Measurements from ENCODE around the gene CECR2.

Gene CECR2

GRCh38 chr22:17375914-17376614 lies 6.8 kb downstream of the CECR2 start:
- Histone ChIP-seq H3K79me2 (ENCODE audit: low read length) (no peaks in the 10 kb centered on the region), H4K20me1 (ENCODE audit: insufficient read depth, low read length) (no peaks in the 10 kb centered on the region), H3K4me2 (ENCODE audit: low read depth, low read length) (no peak overlapping the region), H3K9me2 (replicated peaks; ENCODE audit: insufficient read depth, low read length) (no peaks in the 10 kb centered on the region), H3K36me3 (replicated peaks; ENCODE audit: insufficient read depth, low read length) (no peaks in the 10 kb centered on the region), H2AFZ (ENCODE audit: low read length) (no peak overlapping the region), H3K4me3 (ENCODE audit: low read length) (no peak overlapping the region), H3K27me3 (replicated peaks; ENCODE audit: insufficient read depth, low read length) (peaks cover 6% of the 10 kb centered on the region), H3K9ac (ENCODE audit: low read length) (no peak overlapping the region), H3K9me3 (replicated peaks; ENCODE audit: insufficient read depth, low read length) (no peaks in the 10 kb centered on the region), H3K4me1 (ENCODE audit: low read length) (no peaks in the 10 kb centered on the region), H3K27ac (ENCODE audit: low read length) (no peak overlapping the region), H3F3A (ENCODE audit: insufficient read depth, low read length) (no peaks in the 10 kb centered on the region)
- TF ChIP-seq EZH2 (optimal IDR thresholded peaks at IDR 0.05; ENCODE audit: low read depth, low read length): no peak
- TF ChIP-seq EZH2phosphoT487 (IDR thresholded peaks at IDR 0.05; ENCODE audit: low read length): no peak
- TF ChIP-seq CTCF (IDR thresholded peaks at IDR 0.05; ENCODE audit: low read length): no peak
- DNase-seq: no peak

GRCh38 chr22:17376950-17377349 lies 7.7 kb downstream of the CECR2 start:
- H3K9me2 ChIP-seq (replicated peaks; ENCODE audit: insufficient read depth, low read length): no peaks in the 10 kb centered on the region
- no peaks in the 10 kb centered on the region for H3K27me3 ChIP-seq (replicated peaks; ENCODE audit: insufficient read depth, low read length)
- H3F3A ChIP-seq (ENCODE audit: insufficient read depth, low read length): no peaks in the 10 kb centered on the region
- no peak overlapping the region for H3K9ac ChIP-seq (ENCODE audit: low read length)
- no peak overlapping the region for H3K4me3 ChIP-seq (ENCODE audit: low read length)
- H2AFZ ChIP-seq (ENCODE audit: low read length): no peak overlapping the region
- H3K36me3 ChIP-seq (replicated peaks; ENCODE audit: insufficient read depth, low read length): no peaks in the 10 kb centered on the region
- TF ChIP-seq CTCF (IDR thresholded peaks at IDR 0.05; ENCODE audit: low read length): no peak
- TF ChIP-seq EZH2phosphoT487 (IDR thresholded peaks at IDR 0.05; ENCODE audit: low read length): no peak
- TF ChIP-seq EZH2 (optimal IDR thresholded peaks at IDR 0.05; ENCODE audit: low read depth, low read length): no peak
- H3K79me2 ChIP-seq (ENCODE audit: low read length): no peaks in the 10 kb centered on the region
- H4K20me1 ChIP-seq (ENCODE audit: insufficient read depth, low read length): no peaks in the 10 kb centered on the region
- no peak overlapping the region for H3K27ac ChIP-seq (ENCODE audit: low read length)
- H3K4me1 ChIP-seq (ENCODE audit: low read length): no peaks in the 10 kb centered on the region
- DNase-seq: no peak
- no peaks in the 10 kb centered on the region for H3K9me3 ChIP-seq (replicated peaks; ENCODE audit: insufficient read depth, low read length)
- H3K4me2 ChIP-seq (ENCODE audit: low read depth, low read length): no peak overlapping the region

GRCh38 chr22:17379944-17380343 lies 10.7 kb downstream of the CECR2 start:
- Histone ChIP-seq H3K27me3 (replicated peaks; ENCODE audit: insufficient read depth, low read length) (no peaks in the 10 kb centered on the region), H3K9me3 (replicated peaks; ENCODE audit: insufficient read depth, low read length) (no peaks in the 10 kb centered on the region), H4K20me1 (ENCODE audit: insufficient read depth, low read length) (no peaks in the 10 kb centered on the region), H3F3A (ENCODE audit: insufficient read depth, low read length) (no peaks in the 10 kb centered on the region), H3K79me2 (ENCODE audit: low read length) (no peaks in the 10 kb centered on the region), H3K4me2 (ENCODE audit: low read depth, low read length) (no peak overlapping the region), H2AFZ (ENCODE audit: low read length) (no peak overlapping the region), H3K4me3 (ENCODE audit: low read length) (no peak overlapping the region), H3K27ac (ENCODE audit: low read length) (no peak overlapping the region), H3K36me3 (replicated peaks; ENCODE audit: insufficient read depth, low read length) (no peaks in the 10 kb centered on the region), H3K9me2 (replicated peaks; ENCODE audit: insufficient read depth, low read length) (no peaks in the 10 kb centered on the region), H3K9ac (ENCODE audit: low read length) (no peak overlapping the region), H3K4me1 (ENCODE audit: low read length) (no peaks in the 10 kb centered on the region)
- DNase-seq: no peak
- TF ChIP-seq EZH2phosphoT487 (IDR thresholded peaks at IDR 0.05; ENCODE audit: low read length): no peak
- no peak for TF ChIP-seq CTCF (IDR thresholded peaks at IDR 0.05; ENCODE audit: low read length)
- no peak for TF ChIP-seq EZH2 (optimal IDR thresholded peaks at IDR 0.05; ENCODE audit: low read depth, low read length)
